ENCODE data around the gene KCNQ2. TPM values are rescaled to one million over a fixed set of nuclear protein-coding genes. Genes with fewer than 3 reads are reported as not detected.

KCNQ2 gene
- polyA plus RNA-seq, 1 donor: 5.2 TPM

- no peaks in the 10 kb centered on the region for H3K36me3 ChIP-seq (ENCODE audit: control insufficient read depth, insufficient read depth, low read length)
- H3K27me3 ChIP-seq (ENCODE audit: control insufficient read depth, insufficient read depth, low read length): peaks cover 28% of the 10 kb centered on the region
- H3K9me3 ChIP-seq (ENCODE audit: control insufficient read depth, low read depth, low read length): peaks cover 8% of the 10 kb centered on the region
- no peaks in the 10 kb centered on the region for H3K4me1 ChIP-seq (ENCODE audit: control insufficient read depth, insufficient read depth, low read length)
- no peak overlapping the region for H3K4me3 ChIP-seq (ENCODE audit: low read length)
- no CpG with 5 or more reads among the region's 83 CpGs for WGBS (ENCODE audit: insufficient coverage, low lambda C conversion rate)
- no peak for DNase-seq
- H3K27ac ChIP-seq (ENCODE audit: low read length): no peak overlapping the region
Observed at GRCh38 chr20:63488315-63489251, 16.1 kb upstream of the KCNQ2 start.

- Histone ChIP-seq H3K27ac (ENCODE audit: low read length) (no peak overlapping the region), H3K9me3 (ENCODE audit: control insufficient read depth, low read depth, low read length) (peaks cover 6% of the 10 kb centered on the region), H3K27me3 (ENCODE audit: control insufficient read depth, insufficient read depth, low read length) (peaks cover 34% of the 10 kb centered on the region), H3K4me1 (ENCODE audit: control insufficient read depth, insufficient read depth, low read length) (no peaks in the 10 kb centered on the region), H3K4me3 (ENCODE audit: low read length) (no peak overlapping the region), H3K36me3 (ENCODE audit: control insufficient read depth, insufficient read depth, low read length) (no peaks in the 10 kb centered on the region)
- WGBS (ENCODE audit: insufficient coverage, low lambda C conversion rate): no CpG with 5 or more reads among the region's 40 CpGs
- no peak for DNase-seq
Observed at GRCh38 chr20:63487781-63488241, 15.4 kb upstream of the KCNQ2 start.

DNA sequence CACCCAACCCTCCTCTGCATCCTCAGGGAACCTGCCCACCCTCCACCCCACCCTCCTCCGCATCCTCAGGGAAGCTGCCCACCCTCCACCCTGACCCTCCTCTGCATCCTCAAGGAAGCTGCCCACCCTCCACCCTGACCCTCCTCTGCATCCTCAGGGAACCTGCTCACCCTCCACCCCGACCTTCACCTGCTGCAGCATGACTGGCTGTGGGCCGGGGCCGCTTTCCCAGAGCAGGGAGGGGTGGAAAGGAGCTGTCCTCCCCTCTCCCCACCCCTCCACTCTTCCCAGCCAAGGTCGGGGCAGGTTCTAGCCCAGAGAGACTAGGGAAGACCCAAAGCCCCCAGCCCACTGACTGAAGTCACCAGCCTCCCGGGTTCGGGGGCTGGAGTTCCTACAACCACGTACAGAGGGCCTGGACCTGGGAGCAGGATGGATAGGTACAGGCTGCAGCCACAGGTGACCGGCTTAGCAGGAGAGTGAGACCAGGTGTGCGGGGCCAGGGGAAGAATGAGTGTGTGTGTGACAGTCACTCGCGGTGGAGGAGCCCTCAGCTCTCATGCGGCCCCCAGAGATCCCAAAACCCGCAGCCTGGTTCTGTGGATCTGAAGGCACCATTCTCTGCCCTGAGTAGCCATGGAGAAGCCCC is 14.8 kb upstream of the KCNQ2 start:
- no peak for DNase-seq
- WGBS (ENCODE audit: insufficient coverage, low lambda C conversion rate): no CpG with 5 or more reads among the region's 14 CpGs
- no peaks in the 10 kb centered on the region for H3K4me1 ChIP-seq (ENCODE audit: control insufficient read depth, insufficient read depth, low read length)
- peaks cover 6% of the 10 kb centered on the region for H3K9me3 ChIP-seq (ENCODE audit: control insufficient read depth, low read depth, low read length)
- H3K27ac ChIP-seq (ENCODE audit: low read length): no peak overlapping the region
- H3K4me3 ChIP-seq (ENCODE audit: low read length): no peak overlapping the region
- H3K27me3 ChIP-seq (ENCODE audit: control insufficient read depth, insufficient read depth, low read length): peaks cover 39% of the 10 kb centered on the region
- H3K36me3 ChIP-seq (ENCODE audit: control insufficient read depth, insufficient read depth, low read length): no peaks in the 10 kb centered on the region

DNA sequence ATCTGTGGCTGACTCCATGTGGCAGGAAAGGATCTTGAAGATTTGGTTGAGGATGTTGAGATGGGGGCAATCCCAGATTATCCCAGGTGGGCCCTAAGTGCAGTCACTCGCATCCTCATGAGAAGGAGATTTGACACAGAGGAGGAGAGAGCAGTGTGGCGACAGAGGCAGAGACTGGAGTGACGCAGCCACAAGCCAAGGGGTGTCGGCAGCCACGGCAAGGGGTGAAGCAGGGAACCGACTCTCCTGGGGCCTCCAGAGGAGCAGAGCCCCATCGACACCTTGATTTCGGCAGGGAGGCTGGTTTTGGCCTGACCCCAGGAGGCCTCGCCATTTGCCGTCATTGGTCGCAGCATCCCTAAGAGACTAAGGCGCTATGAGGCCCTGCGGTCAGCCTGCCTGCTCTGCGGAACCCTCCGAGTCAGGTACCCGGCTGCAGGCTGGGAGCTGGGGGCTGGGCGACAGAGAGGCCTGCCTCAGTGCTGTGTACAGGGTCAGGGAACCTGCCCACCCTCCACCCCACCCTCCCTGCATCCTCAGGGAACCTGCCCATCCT is 13.9 kb upstream of the KCNQ2 start:
- Histone ChIP-seq H3K4me1 (ENCODE audit: control insufficient read depth, insufficient read depth, low read length) (no peaks in the 10 kb centered on the region), H3K36me3 (ENCODE audit: control insufficient read depth, insufficient read depth, low read length) (no peaks in the 10 kb centered on the region), H3K4me3 (ENCODE audit: low read length) (no peak overlapping the region), H3K27me3 (ENCODE audit: control insufficient read depth, insufficient read depth, low read length) (peaks cover 48% of the 10 kb centered on the region), H3K9me3 (ENCODE audit: control insufficient read depth, low read depth, low read length) (peaks cover 6% of the 10 kb centered on the region), H3K27ac (ENCODE audit: low read length) (no peak overlapping the region)
- WGBS (ENCODE audit: insufficient coverage, low lambda C conversion rate): no CpG with 5 or more reads among the region's 17 CpGs
- no peak for DNase-seq

- WGBS (ENCODE audit: insufficient coverage, low lambda C conversion rate): no CpG with 5 or more reads among the region's 18 CpGs
- Histone ChIP-seq H3K36me3 (ENCODE audit: control insufficient read depth, insufficient read depth, low read length) (no peaks in the 10 kb centered on the region), H3K27me3 (ENCODE audit: control insufficient read depth, insufficient read depth, low read length) (peaks cover 48% of the 10 kb centered on the region)
Observed at GRCh38 chr20:63484651-63485403, 12.4 kb upstream of the KCNQ2 start.

GRCh38 chr20:63484236-63484635 is 11.8 kb upstream of the KCNQ2 start:
- Histone ChIP-seq H3K9me3 (ENCODE audit: control insufficient read depth, low read depth, low read length) (peaks cover 6% of the 10 kb centered on the region), H3K27me3 (ENCODE audit: control insufficient read depth, insufficient read depth, low read length) (peaks cover 50% of the 10 kb centered on the region), H3K4me1 (ENCODE audit: control insufficient read depth, insufficient read depth, low read length) (no peaks in the 10 kb centered on the region), H3K36me3 (ENCODE audit: control insufficient read depth, insufficient read depth, low read length) (no peaks in the 10 kb centered on the region), H3K4me3 (ENCODE audit: low read length) (no peak overlapping the region), H3K27ac (ENCODE audit: low read length) (no peak overlapping the region)
- no peak for DNase-seq
- WGBS (ENCODE audit: insufficient coverage, low lambda C conversion rate): no CpG with 5 or more reads among the region's 17 CpGs

More at GRCh38 chr20:63484651-63485403, 12.4 kb upstream of the KCNQ2 start:
- no peaks in the 10 kb centered on the region for H3K4me1 ChIP-seq (ENCODE audit: control insufficient read depth, insufficient read depth, low read length)
- no peak for DNase-seq
- no peak overlapping the region for H3K27ac ChIP-seq (ENCODE audit: low read length)
- H3K4me3 ChIP-seq (ENCODE audit: low read length): no peak overlapping the region
- peaks cover 6% of the 10 kb centered on the region for H3K9me3 ChIP-seq (ENCODE audit: control insufficient read depth, low read depth, low read length)

DNA sequence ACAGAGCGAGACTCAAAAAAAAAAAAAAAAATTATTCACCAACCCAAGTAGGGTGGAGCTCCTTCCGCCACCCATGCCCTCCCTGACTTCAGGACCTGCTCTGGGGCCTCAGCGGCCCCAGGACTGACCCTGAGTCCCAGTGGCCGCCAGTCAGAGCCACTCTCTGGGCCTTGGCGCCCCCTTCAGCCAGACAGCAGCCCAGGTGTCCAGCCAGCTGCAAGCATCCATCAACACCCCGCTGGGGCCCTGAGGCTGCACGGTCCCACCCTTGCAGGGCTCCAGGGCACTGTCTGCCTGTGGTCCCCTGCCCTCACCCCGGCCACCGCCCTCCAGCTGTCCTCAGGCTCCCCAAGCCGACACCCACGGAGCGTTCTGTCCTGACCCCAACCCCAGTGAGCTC is 11.4 kb upstream of the KCNQ2 start:
- Histone ChIP-seq H3K4me3 (ENCODE audit: low read length) (no peak overlapping the region), H3K4me1 (ENCODE audit: control insufficient read depth, insufficient read depth, low read length) (no peaks in the 10 kb centered on the region), H3K9me3 (ENCODE audit: control insufficient read depth, low read depth, low read length) (peaks cover 6% of the 10 kb centered on the region), H3K27ac (ENCODE audit: low read length) (no peak overlapping the region), H3K27me3 (ENCODE audit: control insufficient read depth, insufficient read depth, low read length) (peaks cover 50% of the 10 kb centered on the region), H3K36me3 (ENCODE audit: control insufficient read depth, insufficient read depth, low read length) (no peaks in the 10 kb centered on the region)
- no CpG with 5 or more reads among the region's 12 CpGs for WGBS (ENCODE audit: insufficient coverage, low lambda C conversion rate)
- DNase-seq: no peak

- H3K4me1 ChIP-seq (ENCODE audit: control insufficient read depth, insufficient read depth, low read length): no peaks in the 10 kb centered on the region
- DNase-seq: no peak
- peaks cover 54% of the 10 kb centered on the region for H3K27me3 ChIP-seq (ENCODE audit: control insufficient read depth, insufficient read depth, low read length)
- no CpG with 5 or more reads among the region's 11 CpGs for WGBS (ENCODE audit: insufficient coverage, low lambda C conversion rate)
- H3K4me3 ChIP-seq (ENCODE audit: low read length): no peak overlapping the region
- peaks cover 6% of the 10 kb centered on the region for H3K9me3 ChIP-seq (ENCODE audit: control insufficient read depth, low read depth, low read length)
- H3K36me3 ChIP-seq (ENCODE audit: control insufficient read depth, insufficient read depth, low read length): no peaks in the 10 kb centered on the region
- no peak overlapping the region for H3K27ac ChIP-seq (ENCODE audit: low read length)
Observed at GRCh38 chr20:63482021-63482587, 9.6 kb upstream of the KCNQ2 start.

GRCh38 chr20:63481503-63481902 is 9.0 kb upstream of the KCNQ2 start:
- Histone ChIP-seq H3K4me1 (ENCODE audit: control insufficient read depth, insufficient read depth, low read length) (no peaks in the 10 kb centered on the region), H3K27ac (ENCODE audit: low read length) (no peak overlapping the region), H3K36me3 (ENCODE audit: control insufficient read depth, insufficient read depth, low read length) (no peaks in the 10 kb centered on the region), H3K4me3 (ENCODE audit: low read length) (no peak overlapping the region), H3K9me3 (ENCODE audit: control insufficient read depth, low read depth, low read length) (peaks cover 3% of the 10 kb centered on the region), H3K27me3 (ENCODE audit: control insufficient read depth, insufficient read depth, low read length) (peaks cover 58% of the 10 kb centered on the region)
- DNase-seq: no peak
- no CpG with 5 or more reads among the region's 12 CpGs for WGBS (ENCODE audit: insufficient coverage, low lambda C conversion rate)

Data from large intestine (tissue), 3 donors.